ENCODE measurements around the gene TNP2. TPM values are rescaled to one million over a fixed set of nuclear protein-coding genes. Genes with fewer than 3 reads are reported as not detected.

TNP2 gene
- polyA plus RNA-seq, 1 of the 3 experiments (the other 2 are of a cell fraction), result not detected

GRCh38 chr16:11251525-11252481, 17.3 kb downstream of the TNP2 start:
- Histone ChIP-seq H3K27ac (ENCODE audit: low read depth in 2 of 2, low read length in 1 of 2) (no peak overlapping the region), H3K79me2 (ENCODE audit: insufficient read depth) (peaks cover 25% of the 10 kb centered on the region), H3K4me1 (ENCODE audit: control insufficient read depth in 1 of 2, insufficient read depth in 2 of 2, low read depth in 1 of 2, low read length in 1 of 2) (peaks cover 9 to 11% of the 10 kb centered on the region in 2 experiments; a peak in 3 of 4 replicates), H3K4me2 (no peak overlapping the region), H3K9ac (no peak overlapping the region), H3K27me3 (ENCODE audit: insufficient read depth) (no peaks in the 10 kb centered on the region), H3K36me3 (replicated peaks in 1 of 2; ENCODE audit: control insufficient read depth in 1 of 2, insufficient read depth in 2 of 2, low read length in 1 of 2) (peaks cover 3 to 4% of the 10 kb centered on the region in 2 experiments), H3K4me3 (ENCODE audit: low read depth in 2 of 2, low read length in 1 of 2) (no peak overlapping the region), H4K20me1 (ENCODE audit: insufficient read depth) (peaks cover 32% of the 10 kb centered on the region), H3K9me2 (no peaks in the 10 kb centered on the region), H3F3A (replicated peaks; ENCODE audit: insufficient read depth) (peaks cover 28% of the 10 kb centered on the region), H2AFZ (ENCODE audit: low read depth) (no peak overlapping the region), H3K9me3 (no peaks in the 10 kb centered on the region)
- 89% methylated on average over 18 of the region's 18 CpGs for WGBS (ENCODE audit: low lambda C conversion rate)
- ChIA-PET POLR2A (interaction anchor here (0.6 kb wide), 1 partner anchor 46 kb away, joined by 4 read pairs; no protein-coding TSS in a partner anchor), CTCF (interaction anchor here (1.2 to 14.4 kb wide), 2 partner anchors 12 to 284 kb away, joined by 3 to 318 read pairs; no protein-coding TSS in a partner anchor)
- TF ChIP-seq TEAD4 (IDR thresholded peaks at IDR 0.05; ENCODE audit: borderline replicate concordance, insufficient read depth) (no peak), IRF3 (IDR thresholded peaks at IDR 0.05; ENCODE audit: low read depth, low read length) (no peak), USF2 (IDR thresholded peaks at IDR 0.05; ENCODE audit: borderline replicate concordance, low read depth, low read length) (no peak), FOXM1 (IDR thresholded peaks at IDR 0.05; ENCODE audit: low read depth) (no peak), GATA2 (CRISPR knock-in tag; IDR thresholded peaks at IDR 0.05) (no peak), USF1 (IDR thresholded peaks at IDR 0.05; ENCODE audit: borderline replicate concordance, low read depth) (no peak), ZBTB33 (IDR thresholded peaks at IDR 0.05; ENCODE audit: borderline replicate concordance, low read depth) (no peak), JUND (IDR thresholded peaks at IDR 0.05) (no peak), TAF1 (IDR thresholded peaks at IDR 0.05; ENCODE audit: borderline replicate concordance, low read depth, low read length) (no peak)
- no peak for DNase-seq

Data from SK-N-SH (cell line).